Measurements from ENCODE around the gene CTNNBL1. TPM values are rescaled to one million over a fixed set of nuclear protein-coding genes. Genes with fewer than 3 reads are reported as not detected.

The CTNNBL1 gene
- total RNA-seq, 2 experiments from 2014 or later, result 31.1 to 33.4 TPM

GRCh38 chr20:37828684-37829083 lies 134.9 kb downstream of the CTNNBL1 start:
- Histone ChIP-seq H3K4me1 (ENCODE audit: insufficient read depth, low read length) (no peaks in the 10 kb centered on the region), H3K4me3 (ENCODE audit: low read length) (no peak overlapping the region), H3K27ac (ENCODE audit: low read depth in 1 of 2, low read length in 2 of 2) (no peak overlapping the region), H3K27me3 (ENCODE audit: control insufficient read depth in 1 of 2, insufficient read depth in 2 of 2, low read length in 2 of 2) (no peaks in the 10 kb centered on the region), H3K9me3 (ENCODE audit: control insufficient read depth in 1 of 2, insufficient read depth in 1 of 2, low read length in 2 of 2) (no peaks in the 10 kb centered on the region), H3K36me3 (ENCODE audit: insufficient read depth, low read length) (no peaks in the 10 kb centered on the region)
- intact Hi-C loops (cut with DNase I, micrococcal nuclease), result no loop called here
- TF ChIP-seq CTCF (IDR thresholded peaks at IDR 0.05), result no peak
- ChIA-PET CTCF (no interaction called here), POLR2A (no interaction called here)
- Mint-ChIP-seq H3K27ac (no peak overlapping the region), H3K4me1 (ENCODE audit: low read depth) (no peaks in the 10 kb centered on the region), H3K27me3 (no peaks in the 10 kb centered on the region), H3K4me3 (no peak overlapping the region), H3K36me3 (ENCODE audit: low read depth) (peaks cover 11% of the 10 kb centered on the region), H3K9me3 (no peaks in the 10 kb centered on the region)
- ATAC-seq (ENCODE audit: poor library complexity), result no peak
- no peak for DNase-seq

- no peak overlapping the region for H3K4me3 Mint-ChIP-seq
- TF ChIP-seq CTCF (IDR thresholded peaks at IDR 0.05), result no peak
- H3K4me1 Mint-ChIP-seq (ENCODE audit: low read depth), result no peaks in the 10 kb centered on the region
- H3K4me3 ChIP-seq (ENCODE audit: low read length), result no peak overlapping the region
- no peaks in the 10 kb centered on the region for H3K4me1 ChIP-seq (ENCODE audit: insufficient read depth, low read length)
- H3K27me3 Mint-ChIP-seq, result no peaks in the 10 kb centered on the region
- H3K36me3 Mint-ChIP-seq (ENCODE audit: low read depth), result peaks cover 12% of the 10 kb centered on the region
- ChIA-PET CTCF (no interaction called here), POLR2A (no interaction called here)
- H3K36me3 ChIP-seq (ENCODE audit: insufficient read depth, low read length), result no peaks in the 10 kb centered on the region
- ATAC-seq (ENCODE audit: poor library complexity) (no peak), DNase-seq (no peak)
- no peak overlapping the region for H3K27ac Mint-ChIP-seq
- no peaks in the 10 kb centered on the region for H3K9me3 Mint-ChIP-seq
- intact Hi-C loops (cut with DNase I, micrococcal nuclease), result no loop called here
- H3K27ac ChIP-seq (ENCODE audit: low read depth in 1 of 2, low read length in 2 of 2), result no peak overlapping the region
- H3K27me3 ChIP-seq (ENCODE audit: control insufficient read depth in 1 of 2, insufficient read depth in 2 of 2, low read length in 2 of 2), result no peaks in the 10 kb centered on the region
- H3K9me3 ChIP-seq (ENCODE audit: control insufficient read depth in 1 of 2, insufficient read depth in 1 of 2, low read length in 2 of 2), result no peaks in the 10 kb centered on the region
Observed at GRCh38 chr20:37829128-37829527, 135.3 kb downstream of the CTNNBL1 start.

GRCh38 chr20:37833221-37833896 lies 139.5 kb downstream of the CTNNBL1 start:
- H3K27me3 ChIP-seq (ENCODE audit: control insufficient read depth in 1 of 2, insufficient read depth in 2 of 2, low read length in 2 of 2), result no peaks in the 10 kb centered on the region
- H3K4me3 ChIP-seq (ENCODE audit: low read length), result no peak overlapping the region
- no peak for TF ChIP-seq CTCF (IDR thresholded peaks at IDR 0.05)
- ATAC-seq (ENCODE audit: poor library complexity) (no peak), DNase-seq (no peak)
- Mint-ChIP-seq H3K4me3 (no peak overlapping the region), H3K36me3 (ENCODE audit: low read depth) (peaks cover 9% of the 10 kb centered on the region), H3K4me1 (ENCODE audit: low read depth) (no peaks in the 10 kb centered on the region), H3K27me3 (no peaks in the 10 kb centered on the region), H3K9me3 (no peaks in the 10 kb centered on the region), H3K27ac (no peak overlapping the region)
- H3K27ac ChIP-seq (ENCODE audit: low read depth in 1 of 2, low read length in 2 of 2), result no peak overlapping the region
- POLR2A ChIA-PET, result no interaction called here
- H3K9me3 ChIP-seq (ENCODE audit: control insufficient read depth in 1 of 2, insufficient read depth in 1 of 2, low read length in 2 of 2), result no peaks in the 10 kb centered on the region
- H3K4me1 ChIP-seq (ENCODE audit: insufficient read depth, low read length), result no peaks in the 10 kb centered on the region
- no peaks in the 10 kb centered on the region for H3K36me3 ChIP-seq (ENCODE audit: insufficient read depth, low read length)
- CTCF ChIA-PET, result no interaction called here
- intact Hi-C loops (cut with DNase I, micrococcal nuclease), result no loop called here

Measured in CD4-positive, alpha-beta T cell (primary cell).